NCI-H345 treated with DMSO at 0.1 percent for 48 hours (cell line): ENCODE measurements around the gene PRAC1.

Experiments
- DNase-seq: peaks from one replicate; lab custom pipeline; 2025; ENCODE audit not compliant: unreplicated experiment; lab: John Stamatoyannopoulos, UW

The PRAC1 gene

DNA sequence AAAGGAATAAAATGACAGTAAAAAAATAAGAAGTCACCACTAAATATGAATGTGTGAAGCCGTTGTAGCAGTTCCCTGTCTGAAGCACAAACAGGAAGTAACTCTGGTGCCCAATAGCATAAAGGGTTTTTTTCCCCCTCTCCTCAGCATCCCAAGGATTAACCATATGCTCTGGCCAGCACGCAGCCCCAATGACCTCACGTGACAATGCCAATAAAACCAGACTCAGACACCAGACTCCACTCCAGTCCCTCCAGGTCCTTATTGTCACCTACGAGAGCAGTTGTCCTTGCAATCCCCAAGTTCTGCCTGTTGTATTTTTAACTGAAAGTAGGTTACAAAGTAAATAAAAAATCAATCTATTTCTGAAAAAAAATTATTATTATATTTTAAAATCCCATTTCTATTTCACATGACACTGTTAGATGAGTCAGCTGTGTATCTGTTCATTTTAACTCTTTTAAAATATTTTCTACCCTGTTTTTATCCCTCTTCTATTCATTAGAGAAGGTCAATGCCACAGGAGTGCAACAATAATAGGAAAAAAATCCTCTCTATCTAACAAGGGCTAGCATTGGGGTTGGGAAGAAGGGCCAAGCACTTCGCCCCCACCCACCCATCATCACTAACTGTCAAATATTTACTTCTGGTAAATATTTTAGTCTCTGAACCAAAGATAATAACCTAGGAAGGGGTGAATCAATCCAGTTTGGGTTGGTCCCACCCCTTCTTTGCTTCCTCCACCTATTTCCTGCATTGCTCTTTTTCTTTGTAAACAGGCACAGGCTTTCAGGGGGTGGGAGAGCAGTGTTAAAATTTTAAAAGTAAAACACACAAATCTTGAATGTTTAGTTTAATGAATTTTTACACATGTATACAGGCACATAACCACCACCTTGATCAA lies 6.6 kb downstream of the PRAC1 start:
- DNase-seq = no peak

DNA sequence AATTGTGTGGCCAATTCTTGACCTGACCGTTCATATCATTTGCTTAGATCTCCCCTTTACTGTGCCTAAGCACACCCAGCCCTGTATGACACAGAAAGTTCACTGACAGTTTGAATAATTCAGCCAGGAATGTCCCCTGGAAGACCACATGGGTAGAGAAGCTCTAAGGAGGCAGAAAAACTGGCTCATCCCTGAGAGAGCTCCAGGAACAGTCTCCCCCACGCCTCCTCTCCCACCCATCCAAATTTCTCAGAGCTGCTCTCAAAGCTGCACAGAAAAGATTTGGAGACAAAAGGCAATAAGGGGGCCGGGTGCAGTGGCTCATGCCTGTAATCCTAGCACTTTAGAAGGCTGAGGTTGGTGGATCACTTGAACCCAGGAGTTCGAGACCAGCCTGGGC lies 11.2 kb downstream of the PRAC1 start:
- no peak for DNase-seq

DNA sequence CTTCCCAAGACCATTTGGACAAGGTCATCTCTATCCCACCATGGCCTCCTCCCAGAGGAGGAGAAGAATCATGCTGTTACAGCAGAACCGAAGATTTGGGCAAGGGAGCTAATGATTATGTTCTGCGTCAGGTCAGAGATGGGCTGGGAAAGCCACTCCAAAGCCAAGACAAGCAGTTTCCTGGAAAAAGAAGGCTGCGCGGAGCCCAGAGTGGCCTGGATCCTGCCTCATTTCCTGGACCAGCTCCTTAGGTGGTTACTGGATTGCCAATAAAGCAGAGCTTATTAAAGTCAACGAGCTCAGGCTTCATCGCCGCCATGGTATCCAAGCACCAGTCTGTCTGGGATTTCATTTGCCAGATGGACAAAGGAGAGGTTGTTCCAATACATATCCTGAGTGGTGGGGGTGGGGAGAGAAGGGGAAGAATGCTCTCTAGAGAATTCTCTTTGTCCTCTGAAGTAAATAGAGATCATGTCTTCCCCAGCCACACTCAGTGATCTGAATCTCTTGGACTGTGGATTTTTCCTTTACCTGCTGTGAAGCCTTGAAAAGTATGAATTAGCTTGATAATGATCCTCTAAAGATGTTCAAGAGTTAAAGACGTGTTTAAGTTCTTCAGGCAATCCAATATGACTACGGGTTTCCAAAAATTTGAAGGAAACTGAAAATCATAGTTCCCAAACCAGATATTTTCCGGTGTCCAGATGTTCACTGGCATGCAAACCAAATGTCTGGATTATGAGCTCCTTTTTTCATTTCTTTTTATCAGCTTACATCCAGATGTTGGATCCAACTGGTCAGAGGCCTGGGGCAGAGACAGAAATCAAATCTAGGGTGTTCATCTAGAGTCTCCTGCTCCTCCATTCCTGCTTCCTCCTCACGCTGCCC lies 17.7 kb downstream of the PRAC1 start:
- DNase-seq = no peak

DNA sequence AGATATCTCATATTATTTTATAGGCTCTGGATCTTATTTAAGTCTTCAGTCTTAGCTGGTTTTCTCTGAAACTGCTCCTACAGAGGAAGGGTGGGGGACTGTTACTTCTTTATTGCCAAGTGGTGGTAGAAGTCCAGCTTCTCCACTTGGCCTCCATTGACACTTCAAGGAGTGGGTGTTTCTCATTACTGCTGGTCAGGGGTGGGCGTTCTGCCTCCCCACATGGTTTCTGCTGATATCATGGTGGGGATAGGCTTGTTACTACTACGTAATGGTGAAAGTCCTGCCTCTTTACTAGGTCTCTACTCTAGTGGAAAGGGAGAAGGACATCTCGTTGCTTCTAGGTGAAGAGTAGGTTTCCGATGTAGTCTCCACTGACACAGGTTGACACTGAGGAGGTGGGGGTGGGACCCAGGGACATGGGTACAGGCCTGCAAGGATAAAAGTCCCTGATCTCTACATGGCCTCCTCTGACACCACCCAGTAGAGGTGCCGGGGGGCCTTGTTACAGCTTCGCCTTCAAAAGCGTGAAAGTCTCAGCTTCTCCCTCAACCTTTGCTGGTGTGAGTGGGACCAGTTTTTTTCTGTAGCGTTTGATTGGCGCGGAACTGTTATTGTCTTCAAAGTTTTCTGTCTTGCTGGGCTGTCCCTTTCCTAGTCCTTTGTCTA lies 20.3 kb downstream of the PRAC1 start:
- no peak for DNase-seq

DNA sequence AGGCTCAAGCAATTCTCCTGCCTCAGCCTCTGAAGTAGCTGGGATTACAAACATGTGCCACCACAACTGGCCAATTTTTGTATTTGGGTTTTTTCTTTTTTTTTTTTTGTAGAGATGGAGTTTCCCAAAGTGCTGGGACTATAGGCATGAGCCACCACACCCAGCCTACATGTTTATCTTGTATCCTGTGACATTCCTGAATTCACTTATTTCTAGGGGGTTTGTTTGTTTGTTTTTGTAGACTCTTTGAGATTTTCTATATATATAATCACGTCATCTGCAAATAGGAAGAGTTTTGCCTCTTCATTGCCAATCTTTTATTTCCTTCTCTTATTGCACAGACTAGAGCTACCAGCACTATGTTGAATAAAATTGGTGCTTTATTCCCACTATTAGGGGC lies 29.1 kb downstream of the PRAC1 start:
- DNase-seq = no peak

DNA sequence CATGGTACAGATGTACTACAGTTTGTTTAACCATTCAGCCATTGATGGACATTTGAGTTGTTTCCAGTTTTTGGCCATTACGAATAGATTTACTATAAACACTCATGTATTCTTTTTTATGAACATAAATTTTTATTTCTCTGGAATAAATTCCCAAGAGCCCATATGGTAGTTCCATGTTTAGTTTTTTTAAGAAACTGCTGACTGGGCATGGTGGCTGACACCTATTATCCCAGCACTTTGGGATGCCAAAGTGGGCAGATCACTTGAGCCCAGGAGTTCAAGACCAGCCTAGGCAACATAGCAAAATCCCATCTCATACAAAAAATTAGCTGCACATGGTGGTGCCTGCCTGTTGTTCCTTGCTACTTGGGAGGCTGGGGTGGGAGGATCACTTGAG lies 30.3 kb downstream of the PRAC1 start:
- DNase-seq = no peak

DNA sequence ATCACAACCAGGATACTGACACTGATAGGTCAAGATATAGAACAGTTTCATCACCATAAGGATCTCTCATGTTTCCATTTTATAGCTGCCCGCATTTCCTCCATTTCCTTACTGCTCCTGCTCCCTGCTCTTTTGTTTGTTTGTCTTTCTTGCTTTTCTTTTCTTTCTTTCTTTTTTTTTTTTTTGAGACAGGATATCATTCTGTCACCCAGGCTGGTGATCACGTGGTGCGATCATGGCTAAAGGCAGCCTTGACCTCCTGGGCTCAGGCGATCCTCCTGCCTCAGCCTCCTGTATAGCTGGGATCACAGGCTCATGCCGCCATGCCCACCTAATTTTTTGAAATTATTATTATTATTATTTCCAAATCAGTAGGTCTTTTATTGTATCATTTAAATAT lies 31.7 kb downstream of the PRAC1 start:
- no peak for DNase-seq

DNA sequence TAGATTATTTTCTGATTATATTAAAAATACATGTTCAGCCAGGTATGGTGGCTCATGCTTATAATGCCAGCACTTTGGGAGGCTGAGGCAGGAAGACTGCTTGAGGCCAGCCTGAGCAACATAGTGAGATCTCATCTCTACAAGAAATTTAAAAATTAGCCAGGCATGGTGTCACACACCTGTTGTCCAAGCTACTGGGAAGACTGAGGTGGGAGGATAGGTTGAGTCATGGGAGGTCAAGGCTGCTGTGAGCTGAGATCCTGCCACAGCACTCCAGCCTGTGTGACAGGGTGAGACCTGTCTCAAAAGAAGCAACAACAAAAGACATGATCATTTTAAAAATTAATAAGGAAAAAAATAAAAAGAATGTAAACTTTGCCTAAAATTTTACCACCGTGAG lies 40.7 kb downstream of the PRAC1 start:
- DNase-seq = no peak

DNA sequence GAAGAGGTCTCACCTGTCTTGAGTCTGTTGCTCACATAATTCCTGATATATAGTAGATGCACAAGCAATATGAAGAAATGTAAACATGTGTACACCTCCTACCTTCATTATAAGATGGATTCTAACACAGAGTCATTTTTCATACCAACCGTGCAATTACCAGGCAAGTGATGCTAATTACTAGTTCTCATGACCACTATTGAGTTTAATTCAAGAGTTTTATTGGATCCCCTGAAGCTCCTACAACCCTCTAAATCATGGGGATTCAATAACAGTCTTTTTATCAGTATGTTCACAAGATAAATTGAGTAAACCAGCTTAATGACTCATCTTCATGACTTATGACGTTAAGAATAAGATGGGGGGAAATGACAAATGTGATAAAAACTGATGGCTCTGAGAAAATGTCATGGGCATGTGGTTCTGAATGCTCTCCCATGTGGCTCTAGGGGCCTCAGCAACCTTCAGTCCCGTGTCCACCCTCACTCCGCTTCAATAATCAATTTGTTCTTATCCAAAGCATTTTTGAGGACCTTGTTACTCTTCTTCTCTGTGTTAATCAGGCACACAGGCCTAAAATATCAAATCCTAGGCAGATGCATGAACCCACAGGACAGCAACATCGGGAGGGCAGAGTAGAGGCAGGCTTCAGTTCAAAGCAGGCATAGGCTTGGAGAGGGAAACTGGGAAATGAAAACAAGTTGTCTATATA lies 42.8 kb downstream of the PRAC1 start:
- DNase-seq = no peak

DNA sequence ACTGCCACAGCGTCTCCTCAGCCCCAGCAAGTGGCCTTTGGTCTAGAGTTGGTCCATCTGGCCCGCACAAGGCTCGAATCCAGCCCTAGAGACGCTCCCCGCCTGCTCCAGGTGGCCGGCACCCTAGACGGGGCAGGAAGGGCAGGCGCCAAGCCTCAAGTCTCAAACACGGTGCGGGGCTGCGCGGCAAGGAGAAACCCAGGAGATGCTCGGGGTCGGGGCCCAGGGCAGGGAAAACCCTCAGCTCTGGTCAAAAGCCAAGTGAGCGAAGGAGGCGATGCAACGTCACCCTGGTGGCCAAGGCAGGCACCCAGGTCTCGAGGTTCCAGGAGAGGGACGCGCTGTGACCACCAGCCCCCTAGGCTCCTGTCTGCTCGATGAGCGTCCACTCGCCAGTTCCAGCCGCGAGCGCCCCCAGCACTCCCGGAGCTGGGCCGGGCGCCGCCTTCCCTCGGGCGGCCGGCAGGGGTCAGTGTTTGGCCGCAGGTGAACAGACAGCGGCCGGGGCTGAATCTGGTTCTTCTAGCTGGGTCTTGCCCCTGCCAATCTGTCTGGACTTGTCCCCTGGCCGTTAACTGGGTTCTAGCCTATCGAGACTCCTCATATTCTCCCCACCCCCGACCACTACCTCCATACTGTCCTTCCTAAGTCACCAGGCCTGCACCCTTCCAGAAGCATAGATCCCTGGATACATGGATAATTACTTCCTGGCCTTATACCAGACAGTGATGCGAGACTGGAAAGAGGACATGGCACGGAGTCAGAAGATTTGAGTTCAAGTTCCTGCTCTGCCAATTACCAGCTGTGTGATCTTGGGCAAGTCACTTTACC lies 44.0 kb downstream of the PRAC1 start:
- peak; percentile 38 for DNase-seq

DNA sequence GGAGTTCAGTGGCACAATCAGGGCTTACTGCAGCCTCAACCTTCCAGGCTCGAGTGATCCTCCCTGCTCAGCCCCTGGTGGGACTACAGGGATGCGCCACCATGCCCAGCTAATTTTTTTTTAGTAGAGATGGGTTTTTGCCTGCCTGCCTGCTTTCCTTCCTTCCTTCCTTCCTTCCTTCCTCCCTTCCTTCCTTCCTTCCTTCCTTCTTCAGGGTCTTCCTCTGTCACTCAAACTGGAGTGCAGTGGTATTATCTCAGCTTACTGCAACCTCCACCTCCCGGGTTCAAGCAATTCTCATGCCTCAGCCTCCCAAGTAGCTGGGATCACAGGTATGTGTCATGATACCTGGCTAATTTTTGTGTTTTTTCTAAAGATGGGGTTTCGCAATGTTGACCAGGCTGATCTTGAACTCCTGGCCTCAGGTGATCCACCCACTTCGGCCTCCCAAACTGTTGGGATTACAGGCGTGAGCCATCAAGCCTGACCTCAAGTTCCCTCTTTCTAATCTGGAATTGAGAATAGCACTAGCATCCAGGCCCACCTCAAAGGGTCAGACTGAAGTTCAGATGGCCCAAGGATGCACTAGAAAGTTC lies 45.3 kb downstream of the PRAC1 start:
- DNase-seq = no peak

DNA sequence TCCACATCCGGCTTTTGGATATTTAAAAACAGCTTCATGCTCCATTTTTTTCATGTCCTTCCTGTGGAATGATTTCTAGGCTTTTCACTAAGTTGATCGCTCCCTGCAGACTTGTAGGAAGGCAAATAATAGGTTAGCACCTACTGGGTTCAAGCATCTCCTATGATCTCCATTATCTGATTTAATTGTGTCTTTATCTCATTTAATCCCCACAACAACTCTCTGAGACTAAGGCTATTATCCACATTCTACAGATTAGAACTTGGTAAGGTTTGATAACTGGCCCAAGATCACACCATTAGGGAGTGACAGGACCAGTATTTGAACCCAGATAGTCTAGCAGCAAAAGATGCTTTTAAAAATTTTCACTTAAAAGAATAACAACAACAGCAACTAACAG lies 50.0 kb downstream of the PRAC1 start:
- no peak for DNase-seq
